Keratinocyte (primary cell): ENCODE data around the gene PLEKHO1. TPM values are rescaled to one million over a fixed set of nuclear protein-coding genes. Genes with fewer than 3 reads are reported as not detected.

Experiments
- DNase-seq: peaks from one replicate; pipeline ENCODE4 v3.0.0-alpha.2; 2011; ENCODE audit warnings: low read depth, missing footprints, low spot score
- FAIRE-seq: peaks from 2 replicates; lab custom pipeline; 2011; peaks lifted over from hg19 to GRCh38; lab: Jason Lieb, UNC
- H2AFZ ChIP-seq: 2 replicates; pipeline ENCODE4 v1.6.0; 2012; ENCODE audit warnings: low read length, control low read depth, inconsistent platforms; ENCODE audit not compliant: control insufficient read depth
- H3K27ac ChIP-seq: 2 replicates; pipeline ENCODE4 v1.5.1; 2011; ENCODE audit warnings: low read length; ENCODE audit not compliant: control insufficient read depth, insufficient read depth
- H3K27me3 ChIP-seq: 3 replicates; pipeline ENCODE4 v1.6.0; 2011; ENCODE audit warnings: low read length; ENCODE audit not compliant: control insufficient read depth, insufficient read depth; ENCODE audit errors: extremely low read depth
- H3K36me3 ChIP-seq, 2 experiments: 2 replicates in 1 of 2; 3 replicates in 1 of 2; pipeline ENCODE4 v1.5.1; 2011; ENCODE audit warnings: low read length in 2 of 2, mild to moderate bottlenecking in 1 of 2; ENCODE audit not compliant: control insufficient read depth in 2 of 2, insufficient read depth in 2 of 2; ENCODE audit errors: extremely low read depth in 1 of 2
- H3K4me1 ChIP-seq: 3 replicates; pipeline ENCODE4 v1.5.1; 2011; ENCODE audit warnings: low read length; ENCODE audit not compliant: control insufficient read depth, insufficient read depth; ENCODE audit errors: extremely low read depth
- H3K4me2 ChIP-seq: 3 replicates; pipeline ENCODE4 v1.6.0; 2011; ENCODE audit warnings: low read depth, low read length; ENCODE audit not compliant: control insufficient read depth, insufficient read depth; ENCODE audit errors: extremely low read depth
- H3K4me3 ChIP-seq, 3 experiments: fragments of 200-600 bp in 1 of 3; sonication (generic) in 1 of 3; 2 replicates in 2 of 3; 3 replicates in 1 of 3; pipeline ENCODE4 v1.5.1; 2011 to 2016; ENCODE audit warnings: low read length in 3 of 3, mild to moderate bottlenecking in 3 of 3, control low read depth in 2 of 3, inconsistent platforms in 1 of 3, low read depth in 1 of 3, mixed read lengths in 1 of 3, mixed run types in 1 of 3, moderate library complexity in 1 of 3; ENCODE audit not compliant: control insufficient read depth in 2 of 3, insufficient read depth in 2 of 3; ENCODE audit errors: extremely low read depth in 1 of 3
- H3K79me2 ChIP-seq: 2 replicates; pipeline ENCODE4 v1.6.0; 2012; ENCODE audit warnings: low read length; ENCODE audit not compliant: control insufficient read depth, insufficient read depth
- H3K9ac ChIP-seq: 3 replicates; pipeline ENCODE4 v1.6.0; 2011; ENCODE audit warnings: low read length; ENCODE audit not compliant: control insufficient read depth, insufficient read depth; ENCODE audit errors: extremely low read depth
- H3K9me1 ChIP-seq: 3 replicates; pipeline ENCODE4 v1.6.0; 2011; ENCODE audit warnings: low read length; ENCODE audit not compliant: control insufficient read depth, insufficient read depth; ENCODE audit errors: extremely low read depth
- H3K9me3 ChIP-seq: 2 replicates; pipeline ENCODE4 v1.5.1; 2012; ENCODE audit warnings: low read depth, low read length; ENCODE audit not compliant: control insufficient read depth
- H4K20me1 ChIP-seq: 3 replicates; pipeline ENCODE4 v1.6.0; 2011; ENCODE audit warnings: low read length; ENCODE audit not compliant: control insufficient read depth, insufficient read depth; ENCODE audit errors: extremely low read depth
- EZH2 ChIP-seq: IDR thresholded peaks from one replicate; pipeline ENCODE4 v1.6.1; 2012; ENCODE audit warnings: inconsistent platforms, mild to moderate bottlenecking, low read length, moderate library complexity
- dilution Hi-C: fragments of 300-500 bp; cut with MboI; formaldehyde crosslinking; loops from one replicate; pipeline ENCODE4 v1.7.0; 2020; ENCODE audit warnings: low sequenced_read_pairs; ENCODE audit not compliant: extremely low pct_ligation_motif_present
- polyA plus RNA-seq, 5 experiments: library from polyadenylated mRNA; depleted of rRNA in 3 of 5; stranded (reverse) in 3 of 5; stranded (forward) in 1 of 5; unstranded in 1 of 5; fragments of >200 nt; gene quantifications; 1 replicate in 1 of 5; 2 replicates in 3 of 5; 3 replicates in 1 of 5; pipeline versions ENCODE4 v1.2.1 to v1.2.3, GENCODE V29; 2011 to 2012; ENCODE audit warnings: missing spikeins in 2 of 5, low read depth in 1 of 5, low replicate concordance in 1 of 5
- TF ChIP-seq, protein P1 (sequence below), 3 experiments: IDR thresholded peaks in 1 of 3; conservative IDR thresholded peaks in 1 of 3; optimal IDR thresholded peaks in 1 of 3; 2 replicates in 2 of 3; 3 replicates in 1 of 3; pipeline versions ENCODE3 to v1.5.1; 2011; ENCODE audit warnings: low read length in 3 of 3, mild to moderate bottlenecking in 3 of 3, moderate library complexity in 2 of 3, control low read depth in 1 of 3, inconsistent platforms in 1 of 3; ENCODE audit not compliant: insufficient read depth in 2 of 3; ENCODE audit errors: extremely low read depth in 1 of 3

PLEKHO1 gene
- polyA plus RNA-seq, 1 donor (not counting 4 experiments of a cell fraction or from before 2014, with no cell fraction given), result 2.7 TPM

DNA sequence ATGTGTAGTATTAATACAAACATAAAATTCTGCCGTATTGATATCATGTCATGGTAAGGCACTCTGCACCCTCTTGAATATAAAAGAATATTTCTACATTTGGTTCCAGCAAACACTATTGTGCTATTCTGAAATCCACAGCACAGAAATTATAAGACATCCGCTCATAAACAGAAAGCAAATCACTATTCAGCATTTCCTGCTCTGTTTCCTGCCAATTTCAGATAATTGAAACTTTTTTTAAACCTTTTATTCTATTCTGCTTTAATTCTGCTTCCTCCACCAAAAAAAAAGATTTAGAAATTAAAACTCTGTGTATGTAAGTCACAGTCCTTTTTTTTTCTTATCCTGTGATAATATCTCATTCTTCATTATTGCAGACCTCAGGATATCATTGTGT is 39.6 kb upstream of the PLEKHO1 start:
- H3K4me1 ChIP-seq, result no peaks in the 10 kb centered on the region
- dilution Hi-C loops, result no loop called here
- H3K4me2 ChIP-seq, result no peak overlapping the region
- no peaks in the 10 kb centered on the region for H3K27me3 ChIP-seq
- TF ChIP-seq, protein P1, sequence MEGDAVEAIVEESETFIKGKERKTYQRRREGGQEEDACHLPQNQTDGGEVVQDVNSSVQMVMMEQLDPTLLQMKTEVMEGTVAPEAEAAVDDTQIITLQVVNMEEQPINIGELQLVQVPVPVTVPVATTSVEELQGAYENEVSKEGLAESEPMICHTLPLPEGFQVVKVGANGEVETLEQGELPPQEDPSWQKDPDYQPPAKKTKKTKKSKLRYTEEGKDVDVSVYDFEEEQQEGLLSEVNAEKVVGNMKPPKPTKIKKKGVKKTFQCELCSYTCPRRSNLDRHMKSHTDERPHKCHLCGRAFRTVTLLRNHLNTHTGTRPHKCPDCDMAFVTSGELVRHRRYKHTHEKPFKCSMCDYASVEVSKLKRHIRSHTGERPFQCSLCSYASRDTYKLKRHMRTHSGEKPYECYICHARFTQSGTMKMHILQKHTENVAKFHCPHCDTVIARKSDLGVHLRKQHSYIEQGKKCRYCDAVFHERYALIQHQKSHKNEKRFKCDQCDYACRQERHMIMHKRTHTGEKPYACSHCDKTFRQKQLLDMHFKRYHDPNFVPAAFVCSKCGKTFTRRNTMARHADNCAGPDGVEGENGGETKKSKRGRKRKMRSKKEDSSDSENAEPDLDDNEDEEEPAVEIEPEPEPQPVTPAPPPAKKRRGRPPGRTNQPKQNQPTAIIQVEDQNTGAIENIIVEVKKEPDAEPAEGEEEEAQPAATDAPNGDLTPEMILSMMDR (optimal IDR thresholded peaks at IDR 0.05 in 1 of 3, IDR thresholded peaks at IDR 0.05 in 1 of 3, conservative IDR thresholded peaks at IDR 0.05 in 1 of 3; ENCODE audit: extremely low read depth in 1 of 3, insufficient read depth in 2 of 3, low read length in 3 of 3), result no peak
- no peak for TF ChIP-seq EZH2
- H3K36me3 ChIP-seq, result peaks cover 0 to 4% of the 10 kb centered on the region in 2 experiments
- no peaks in the 10 kb centered on the region for H3K9me3 ChIP-seq
- no peak overlapping the region for H3K27ac ChIP-seq
- no peak for FAIRE-seq
- no peak overlapping the region for H2AFZ ChIP-seq
- H4K20me1 ChIP-seq, result no peaks in the 10 kb centered on the region
- H3K9me1 ChIP-seq, result no peaks in the 10 kb centered on the region
- no peak overlapping the region for H3K4me3 ChIP-seq
- H3K9ac ChIP-seq, result no peak overlapping the region
- no peak for DNase-seq
- no peaks in the 10 kb centered on the region for H3K79me2 ChIP-seq

DNA sequence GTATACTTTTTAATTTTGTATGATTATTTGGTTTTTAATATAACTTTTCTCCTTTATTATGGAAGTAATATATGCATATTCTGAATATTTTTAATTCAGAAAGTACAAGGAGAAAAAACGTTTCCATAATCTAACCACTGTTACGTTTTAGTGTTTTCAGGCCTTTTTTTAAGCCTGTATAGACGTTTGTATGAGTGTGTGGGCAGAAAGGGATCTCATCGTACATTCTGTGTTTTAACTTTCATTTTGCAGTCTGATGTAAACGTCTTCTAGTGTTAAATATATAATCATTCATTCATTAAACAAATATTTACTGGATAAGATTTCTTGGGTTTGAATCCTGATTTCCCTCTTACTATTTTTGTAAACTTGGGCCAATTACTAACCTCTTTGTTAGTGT is 38.0 kb upstream of the PLEKHO1 start:
- H3K9me3 ChIP-seq, result no peaks in the 10 kb centered on the region
- no peaks in the 10 kb centered on the region for H4K20me1 ChIP-seq
- H3K4me2 ChIP-seq, result no peak overlapping the region
- dilution Hi-C loops, result no loop called here
- H2AFZ ChIP-seq, result no peak overlapping the region
- FAIRE-seq (no peak), DNase-seq (no peak)
- no peak overlapping the region for H3K27ac ChIP-seq
- H3K9me1 ChIP-seq, result no peaks in the 10 kb centered on the region
- H3K4me1 ChIP-seq, result no peaks in the 10 kb centered on the region
- TF ChIP-seq, protein P1 (optimal IDR thresholded peaks at IDR 0.05 in 1 of 3, IDR thresholded peaks at IDR 0.05 in 1 of 3, conservative IDR thresholded peaks at IDR 0.05 in 1 of 3; ENCODE audit: extremely low read depth in 1 of 3, insufficient read depth in 2 of 3, low read length in 3 of 3), result no peak
- no peak for TF ChIP-seq EZH2
- H3K36me3 ChIP-seq, result peaks cover 0 to 4% of the 10 kb centered on the region in 2 experiments
- H3K27me3 ChIP-seq, result no peaks in the 10 kb centered on the region
- no peaks in the 10 kb centered on the region for H3K79me2 ChIP-seq
- no peak overlapping the region for H3K9ac ChIP-seq
- H3K4me3 ChIP-seq, result no peak overlapping the region
